Erythroblast (primary cell): Measurements from ENCODE around the gene ZMYM2.

ENCODE experiments used
- DNase-seq, 2 experiments: peaks; one replicate each; lab custom pipeline; 2025; lab: John Stamatoyannopoulos, UW
- GATA1 ChIP-seq: IDR thresholded peaks from 2 replicates; pipeline ENCODE4 v1.6.1; 2011; ENCODE audit warnings: low read depth, mild to moderate bottlenecking, control low read depth, low read length, moderate library complexity
- POLR2A ChIP-seq: IDR thresholded peaks from 2 replicates; pipeline ENCODE4 v1.6.1; 2011; ENCODE audit warnings: mild to moderate bottlenecking, low read length

Gene ZMYM2

DNA sequence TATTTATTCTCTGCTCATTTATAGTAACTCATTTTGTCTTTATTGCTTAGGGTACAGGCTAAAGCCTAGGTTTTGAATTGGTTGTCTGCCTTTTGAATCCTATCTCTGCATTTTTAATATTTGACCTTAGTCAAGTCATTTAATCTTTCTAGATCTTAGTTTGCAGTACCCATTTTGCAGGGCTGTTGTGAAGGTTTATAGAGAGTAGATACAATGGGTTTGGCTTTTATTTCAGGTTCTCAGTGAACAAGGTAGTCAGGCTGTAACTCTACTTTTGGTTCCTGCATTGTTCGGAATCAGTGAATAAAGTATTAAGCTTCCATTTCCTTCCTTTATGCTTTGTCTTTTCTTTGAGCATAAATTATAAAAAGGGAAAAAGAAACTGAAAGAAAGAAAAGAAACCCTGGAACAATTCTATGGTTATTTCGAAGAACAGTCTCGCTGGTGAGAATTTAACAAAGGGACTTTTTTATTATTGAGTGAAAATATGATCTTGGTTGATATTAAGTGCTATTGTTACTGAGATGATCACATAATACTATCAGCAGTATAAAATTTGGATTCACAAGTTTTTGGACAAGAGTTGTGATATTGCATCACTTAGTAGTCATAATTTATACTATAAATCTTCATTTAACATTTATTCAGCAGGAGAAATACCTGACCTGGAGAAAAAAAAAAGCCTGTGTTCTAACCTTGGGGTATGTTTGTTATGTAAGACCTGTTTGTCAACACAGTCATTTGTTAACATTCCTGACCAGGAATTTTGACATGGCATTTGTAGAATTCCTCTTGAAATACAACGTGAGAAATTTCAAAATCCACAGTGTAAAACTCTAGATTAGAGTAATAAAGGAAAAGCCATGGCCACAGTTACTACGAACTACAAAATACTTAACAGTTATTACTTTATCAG is 91.3 kb downstream of the ZMYM2 start:
- no peak for TF ChIP-seq GATA1
- no peak for TF ChIP-seq POLR2A
- DNase-seq: no peak

DNA sequence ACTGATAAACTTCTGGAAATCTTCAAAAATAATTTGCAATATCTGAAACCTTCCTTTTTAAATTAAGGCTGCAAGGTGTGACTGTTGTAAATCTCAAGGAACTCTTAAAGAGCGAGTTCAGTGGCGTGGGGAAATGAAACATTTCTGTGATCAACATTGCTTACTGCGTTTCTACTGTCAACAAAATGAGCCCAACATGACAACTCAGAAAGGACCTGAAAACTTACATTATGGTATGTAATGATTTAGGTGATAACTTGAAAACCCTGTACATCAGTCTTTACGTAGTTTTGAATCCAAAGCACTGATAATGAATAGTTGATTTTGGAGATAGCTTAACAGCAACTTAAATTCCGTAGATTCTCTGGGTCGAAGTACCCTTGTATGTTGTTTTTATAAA is 92.8 kb downstream of the ZMYM2 start:
- no peak for DNase-seq
- TF ChIP-seq POLR2A (no peak), GATA1 (no peak)

- TF ChIP-seq POLR2A (no peak), GATA1 (no peak)
- DNase-seq: no peak
These were observed 94.5 kb downstream of the ZMYM2 start for GRCh38 chr13:20053016-20053415.

- TF ChIP-seq GATA1 (no peak), POLR2A (no peak)
- no peak for DNase-seq
These were observed 95.4 kb downstream of the ZMYM2 start for GRCh38 chr13:20053891-20054290.

GRCh38 chr13:20054586-20054985 is 96.1 kb downstream of the ZMYM2 start:
- DNase-seq: no peak
- TF ChIP-seq POLR2A: no peak
- TF ChIP-seq GATA1: no peak

- no peak for TF ChIP-seq POLR2A
- TF ChIP-seq GATA1: no peak
- DNase-seq: no peak
These were observed 98.7 kb downstream of the ZMYM2 start for GRCh38 chr13:20057214-20057613.

GRCh38 chr13:20057963-20058362 is 99.4 kb downstream of the ZMYM2 start:
- DNase-seq: no peak
- TF ChIP-seq POLR2A: no peak
- no peak for TF ChIP-seq GATA1

DNA sequence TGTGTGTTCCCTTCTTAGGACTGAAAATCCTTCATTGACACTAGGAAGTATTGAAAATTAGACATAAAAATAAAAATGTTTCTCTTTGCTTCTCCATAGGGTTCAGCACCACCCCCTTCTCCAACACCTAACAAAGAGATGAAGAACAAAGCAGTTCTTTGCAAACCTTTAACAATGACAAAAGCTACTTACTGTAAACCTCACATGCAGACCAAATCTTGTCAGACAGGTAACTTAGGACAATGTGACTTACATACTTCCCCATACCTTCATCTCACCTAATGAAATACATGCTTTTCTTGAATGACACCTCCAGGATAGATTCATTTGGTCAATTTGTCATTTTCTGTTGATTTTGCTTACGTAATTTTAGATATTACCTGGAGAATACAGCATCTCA is 99.9 kb downstream of the ZMYM2 start:
- no peak for DNase-seq
- TF ChIP-seq GATA1 (no peak), POLR2A (no peak)

- DNase-seq: no peak
- TF ChIP-seq GATA1: no peak
- no peak for TF ChIP-seq POLR2A
These were observed 105.6 kb downstream of the ZMYM2 start for GRCh38 chr13:20064128-20064527.

DNA sequence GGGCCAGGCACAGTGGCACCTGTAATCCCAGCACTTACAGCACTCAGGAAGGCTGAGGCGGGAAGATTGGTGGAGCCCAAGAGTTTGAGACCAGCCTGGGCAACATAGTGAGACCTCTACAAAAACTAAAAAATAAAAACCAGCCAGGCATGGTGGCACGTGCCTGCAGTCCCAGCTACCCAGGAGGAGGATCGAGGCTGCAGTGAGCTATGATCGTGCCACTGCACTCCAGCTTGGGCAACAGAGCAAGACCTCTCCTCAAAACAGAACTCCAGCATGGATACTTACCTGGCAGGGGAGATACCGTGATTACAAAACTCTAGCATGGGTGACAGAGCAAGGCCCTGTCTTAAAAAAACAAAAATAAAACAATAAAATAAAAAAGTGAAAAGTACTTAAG is 107.0 kb downstream of the ZMYM2 start:
- no peak for DNase-seq
- TF ChIP-seq POLR2A (no peak), GATA1 (no peak)

- TF ChIP-seq POLR2A (no peak), GATA1 (no peak)
- no peak for DNase-seq
These were observed 111.4 kb downstream of the ZMYM2 start for GRCh38 chr13:20069956-20070355.

- DNase-seq: no peak
- no peak for TF ChIP-seq POLR2A
- no peak for TF ChIP-seq GATA1
These were observed 115.2 kb downstream of the ZMYM2 start for GRCh38 chr13:20073775-20074174.

DNA sequence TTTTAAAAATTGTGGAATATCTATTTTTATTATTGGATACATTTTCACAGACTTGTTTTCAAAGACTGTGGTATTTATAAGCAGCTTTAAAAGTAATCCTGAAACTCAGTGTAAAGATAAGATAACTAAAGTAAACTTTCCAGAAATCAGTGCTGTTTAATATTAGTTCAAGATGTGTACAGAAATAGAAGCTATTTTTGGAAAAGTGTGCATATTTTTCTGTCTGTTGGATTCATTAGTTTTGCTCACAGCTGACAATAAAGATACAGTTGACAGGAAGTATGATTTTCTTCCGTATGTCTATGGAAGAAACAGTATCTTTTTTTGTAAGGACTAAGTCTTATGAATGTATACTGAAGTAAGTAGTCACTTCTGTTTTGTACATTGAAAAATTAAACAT is 116.4 kb downstream of the ZMYM2 start:
- no peak for TF ChIP-seq POLR2A
- no peak for TF ChIP-seq GATA1
- DNase-seq: no peak

- no peak for TF ChIP-seq POLR2A
- TF ChIP-seq GATA1: no peak
- DNase-seq: no peak
These were observed 118.6 kb downstream of the ZMYM2 start for GRCh38 chr13:20077086-20077485.

- DNase-seq: no peak
- TF ChIP-seq GATA1: no peak
- TF ChIP-seq POLR2A: no peak
These were observed 122.0 kb downstream of the ZMYM2 start for GRCh38 chr13:20080377-20081164.
